GM19463 (cell line): ENCODE results near the gene MTR.
"Not testable (repeated sequence)": the region's sequence is repeated elsewhere in the genome, so short reads cannot be mapped to it uniquely, and the experiment has no call there.

Experiments
- ATAC-seq: cut with Tn5 transposase; IDR thresholded peaks from one replicate; pipeline ENCODE4 v1.9.1; 2021; ENCODE audit warnings: mild to moderate bottlenecking, moderate library complexity; ENCODE audit not compliant: unreplicated experiment

Gene MTR

DNA sequence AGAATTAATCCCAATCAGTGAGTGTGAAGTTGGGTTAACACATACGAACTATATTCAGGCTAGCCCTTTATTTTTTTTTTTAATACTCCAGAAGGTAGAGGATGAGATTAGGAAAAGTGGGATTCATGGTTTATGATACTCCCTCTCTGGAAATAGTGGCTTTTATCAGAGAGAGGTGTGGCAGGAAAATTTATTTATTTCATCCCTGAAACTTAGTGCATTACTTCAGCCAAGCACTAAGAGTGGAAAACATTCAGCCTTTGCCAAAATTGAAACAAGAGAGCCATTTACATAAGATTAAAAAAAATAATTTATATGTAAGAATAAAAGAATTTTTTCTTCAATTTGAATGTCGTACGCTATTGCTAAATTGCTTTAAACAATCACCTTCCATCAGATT is 35.0 kb downstream of the MTR start:
- no peak for ATAC-seq

DNA sequence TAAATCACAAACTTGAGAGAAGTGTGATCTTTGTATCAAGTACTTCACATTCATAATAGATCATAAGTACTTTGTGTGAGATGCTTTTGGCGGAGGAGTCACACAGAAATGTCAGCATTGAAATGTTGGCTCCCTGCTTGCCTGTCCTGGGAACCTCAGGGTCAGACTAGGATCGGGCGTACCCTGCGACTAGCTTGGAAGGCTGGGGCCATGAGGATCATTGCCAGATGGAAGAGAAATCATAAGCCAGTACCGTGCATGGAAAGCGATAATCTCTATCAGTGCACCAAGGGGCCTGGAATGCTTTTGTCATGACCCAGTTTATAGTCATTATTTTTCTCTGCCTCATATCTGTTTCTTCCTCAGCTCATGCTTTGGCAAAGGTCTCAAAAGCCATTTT is 35.5 kb downstream of the MTR start:
- ATAC-seq: no peak

DNA sequence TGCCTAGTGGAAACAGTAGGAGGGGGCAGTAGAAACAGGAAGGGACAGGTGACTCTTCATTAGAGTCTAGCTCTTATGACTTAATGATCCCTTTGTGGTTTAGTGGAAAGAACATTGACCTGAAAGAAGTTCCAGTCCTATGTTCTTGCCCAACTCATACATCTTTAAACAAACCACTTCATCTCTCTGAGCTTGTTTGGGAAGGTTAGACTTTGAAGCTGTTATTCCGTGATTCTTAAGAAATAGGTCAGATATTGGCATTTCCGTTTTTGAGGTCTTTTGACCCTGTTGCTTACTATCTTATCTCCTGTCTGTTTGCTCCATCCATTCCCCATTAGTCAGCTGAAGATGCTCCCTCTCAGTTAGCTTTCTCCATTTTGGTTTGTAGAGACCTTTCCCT is 38.5 kb downstream of the MTR start:
- ATAC-seq: no peak

DNA sequence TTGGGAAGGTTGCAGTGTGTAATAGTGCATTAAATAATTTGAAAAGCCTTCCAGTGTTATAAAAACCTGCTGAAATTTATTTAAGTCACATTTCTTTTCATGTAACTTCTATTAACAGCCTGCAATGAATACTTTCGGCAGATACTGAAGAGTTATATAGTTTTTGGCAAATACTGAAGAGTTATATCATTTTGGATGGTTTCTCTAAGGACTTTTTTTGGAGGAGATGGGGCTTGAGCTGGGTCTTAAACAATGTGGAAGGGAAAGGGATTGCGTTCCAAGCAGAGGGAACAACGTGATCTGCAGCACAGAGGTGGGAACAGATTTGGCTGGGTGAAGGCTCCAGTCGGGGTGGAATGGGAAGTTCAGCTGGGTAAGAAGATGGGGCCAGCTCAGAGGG is 39.8 kb downstream of the MTR start:
- no peak for ATAC-seq

DNA sequence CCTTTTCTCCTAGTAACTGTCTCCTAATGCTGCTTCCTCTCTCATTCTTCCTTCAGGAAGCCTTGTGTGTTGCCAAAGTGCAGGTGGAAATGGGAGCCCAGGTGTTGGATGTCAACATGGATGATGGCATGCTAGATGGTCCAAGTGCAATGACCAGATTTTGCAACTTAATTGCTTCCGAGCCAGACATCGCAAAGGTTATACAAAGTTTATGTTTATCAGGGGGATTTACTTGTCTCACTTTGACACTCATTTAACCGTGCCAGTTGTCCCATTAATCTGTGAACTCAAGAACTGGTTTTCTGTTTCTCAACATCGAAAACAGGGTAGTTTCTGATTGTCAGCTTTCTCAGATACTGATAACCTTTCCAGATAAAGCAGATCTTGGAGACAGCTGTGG is 40.4 kb downstream of the MTR start:
- no peak for ATAC-seq

DNA sequence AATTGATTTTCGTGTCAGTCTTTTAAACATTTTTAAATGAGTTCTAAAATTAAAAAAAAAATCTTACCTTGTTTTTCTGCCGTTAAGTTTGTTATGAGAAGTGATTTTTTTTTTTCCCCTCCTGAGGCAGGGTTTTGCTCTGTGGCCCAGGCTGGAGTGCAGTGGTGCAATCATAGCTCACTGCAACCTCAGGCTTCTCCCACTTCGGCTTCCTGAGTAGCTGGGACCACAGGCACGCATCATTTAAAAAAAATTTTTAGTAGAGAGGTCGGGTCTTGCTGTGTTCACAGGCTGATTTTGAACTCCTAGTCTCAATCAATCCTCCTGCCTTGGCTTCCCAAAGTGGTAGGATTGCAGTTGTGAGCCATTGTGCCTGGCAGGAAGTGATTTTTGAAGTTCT is 41.1 kb downstream of the MTR start:
- ATAC-seq: no peak

DNA sequence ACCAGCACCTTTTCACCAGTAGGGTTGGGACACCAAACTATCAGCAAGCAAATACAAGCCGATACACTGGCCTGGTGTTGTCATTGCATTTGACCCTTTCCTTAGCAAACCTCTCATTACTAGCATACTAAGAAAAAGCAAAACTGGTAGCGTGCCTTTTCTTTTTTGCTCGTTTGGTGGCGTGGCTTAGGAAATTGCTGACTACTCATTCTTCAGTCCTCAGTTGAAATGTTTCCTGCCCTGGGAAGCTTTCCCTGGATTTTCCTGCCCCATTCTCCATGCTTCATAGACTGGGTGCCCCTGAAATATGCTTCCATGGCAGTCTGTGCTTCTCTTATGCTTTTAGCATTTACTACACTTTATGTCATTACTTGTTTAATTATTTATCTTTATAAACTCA is 42.0 kb downstream of the MTR start:
- ATAC-seq: no peak

DNA sequence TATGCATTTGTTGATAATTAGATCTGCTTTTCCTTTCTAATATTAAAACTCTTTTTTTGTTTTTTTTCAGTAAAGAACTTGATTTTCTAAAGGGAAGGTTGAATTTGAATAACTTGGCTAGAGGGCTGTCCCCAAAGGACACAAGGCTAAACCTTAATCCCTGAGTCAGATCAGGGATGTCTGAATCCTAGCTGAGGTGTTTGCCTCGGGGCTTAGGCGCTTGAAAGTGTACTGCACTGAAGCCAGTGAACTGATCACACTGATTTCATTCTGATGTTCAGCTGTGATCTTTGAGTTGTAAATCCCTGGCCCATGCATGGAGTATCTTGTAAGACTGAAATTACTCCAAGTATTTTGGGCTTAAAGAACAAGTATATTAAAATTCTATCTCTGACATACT is 42.8 kb downstream of the MTR start:
- ATAC-seq: no peak

DNA sequence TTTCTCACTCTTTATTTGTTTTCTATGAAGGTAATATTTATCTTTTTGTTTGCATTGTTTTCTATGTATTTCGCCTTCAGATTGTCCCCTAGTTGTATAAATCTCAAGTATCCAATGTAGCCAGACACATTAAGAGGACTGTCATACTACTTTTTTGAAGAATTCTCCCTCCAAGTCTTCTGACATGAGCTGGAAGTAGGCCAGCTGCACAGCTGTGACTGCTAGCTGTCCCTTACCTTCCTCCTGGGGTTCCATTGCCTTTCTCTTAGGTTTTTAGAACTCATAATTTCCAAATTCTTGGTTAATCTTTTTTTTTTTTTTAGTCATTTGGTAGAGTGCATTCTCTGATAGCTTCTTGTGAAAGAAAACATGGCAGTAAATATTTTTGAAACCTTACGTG is 46.2 kb downstream of the MTR start:
- ATAC-seq: no peak

DNA sequence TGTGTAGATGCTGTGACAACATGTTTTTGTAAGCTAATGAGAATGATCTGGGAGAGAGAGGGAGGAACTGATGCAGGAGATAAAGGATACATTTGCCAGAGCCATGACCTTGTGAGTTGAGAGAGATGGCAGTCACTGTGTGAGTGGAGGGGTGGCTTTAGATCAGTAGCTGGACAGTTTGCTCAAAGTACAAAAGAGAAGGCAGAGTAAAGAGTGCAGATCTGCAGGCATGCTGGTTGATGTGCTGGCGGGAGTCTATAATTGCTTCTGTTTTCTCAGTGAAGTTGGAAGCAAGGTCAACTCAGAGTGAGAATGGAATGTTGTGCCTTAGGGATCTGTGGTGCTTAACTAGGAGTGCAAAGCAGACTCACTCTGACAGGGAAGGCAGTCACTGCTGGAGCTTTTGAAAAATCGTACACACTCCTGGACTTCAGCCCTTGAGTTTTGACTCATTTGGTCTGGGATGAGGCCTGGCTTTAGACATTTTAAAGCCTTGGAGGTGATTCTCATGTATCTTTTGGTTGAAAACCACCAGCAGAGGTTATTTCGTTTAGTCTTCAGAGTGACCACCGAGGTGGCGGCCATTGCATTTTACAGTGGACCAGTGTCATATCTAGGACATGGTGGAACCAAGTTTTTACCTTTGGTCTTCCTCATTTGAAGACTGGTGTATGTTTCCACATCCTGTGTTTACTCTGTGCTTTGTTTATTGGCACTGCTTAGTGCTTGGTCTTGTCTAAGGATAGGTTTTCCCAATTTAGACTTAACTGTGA is 49.6 kb downstream of the MTR start:
- no peak for ATAC-seq

DNA sequence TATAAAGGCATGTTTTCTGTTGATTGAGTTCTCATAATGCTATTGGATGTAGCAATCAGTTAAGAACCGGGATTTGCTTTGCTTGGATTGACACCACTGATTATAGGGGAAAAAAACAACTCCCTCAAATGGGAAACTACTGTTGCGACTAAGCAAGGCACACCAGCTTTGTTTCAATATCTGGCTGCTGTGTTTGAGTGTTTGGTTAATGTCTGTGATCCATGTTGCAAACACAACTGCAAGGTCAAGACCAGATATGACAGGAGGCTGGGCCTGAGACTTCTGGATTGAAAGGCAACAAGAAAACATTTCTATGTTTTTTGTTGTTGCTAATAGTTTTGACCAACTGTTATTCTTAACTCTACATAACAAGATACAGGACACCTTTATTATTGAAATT is 50.7 kb downstream of the MTR start:
- ATAC-seq: no peak

DNA sequence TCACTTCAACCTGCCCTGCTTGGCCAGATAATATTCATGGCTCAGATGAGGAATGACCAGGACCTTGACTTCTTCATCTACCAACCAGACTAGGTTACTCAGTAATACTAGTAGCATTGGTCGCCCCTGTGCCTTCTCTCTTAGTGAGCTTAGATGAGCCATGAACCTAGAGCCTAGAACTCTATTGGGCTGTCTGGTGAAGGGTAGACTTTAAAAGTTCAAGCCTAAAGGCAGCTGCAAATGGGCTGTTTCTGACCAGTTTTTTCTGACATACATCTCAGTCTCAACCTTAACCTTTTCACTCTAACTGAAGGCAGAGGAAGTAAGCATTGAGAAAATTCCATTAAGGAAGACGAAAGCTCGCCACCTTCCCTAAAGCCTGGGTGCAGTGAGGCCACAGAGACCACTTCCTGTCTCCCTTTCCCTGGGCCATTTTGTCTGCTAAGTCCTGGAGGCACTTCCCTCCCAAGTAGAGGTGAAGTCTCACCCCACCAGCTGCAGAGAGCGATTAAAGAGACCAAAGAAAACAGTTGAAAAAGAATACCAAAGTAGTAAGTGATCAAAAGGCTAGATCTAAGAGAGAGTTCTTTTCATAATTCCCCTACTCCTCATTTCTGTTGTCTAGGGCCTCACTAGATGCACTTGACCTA is 53.3 kb downstream of the MTR start:
- no peak for ATAC-seq

DNA sequence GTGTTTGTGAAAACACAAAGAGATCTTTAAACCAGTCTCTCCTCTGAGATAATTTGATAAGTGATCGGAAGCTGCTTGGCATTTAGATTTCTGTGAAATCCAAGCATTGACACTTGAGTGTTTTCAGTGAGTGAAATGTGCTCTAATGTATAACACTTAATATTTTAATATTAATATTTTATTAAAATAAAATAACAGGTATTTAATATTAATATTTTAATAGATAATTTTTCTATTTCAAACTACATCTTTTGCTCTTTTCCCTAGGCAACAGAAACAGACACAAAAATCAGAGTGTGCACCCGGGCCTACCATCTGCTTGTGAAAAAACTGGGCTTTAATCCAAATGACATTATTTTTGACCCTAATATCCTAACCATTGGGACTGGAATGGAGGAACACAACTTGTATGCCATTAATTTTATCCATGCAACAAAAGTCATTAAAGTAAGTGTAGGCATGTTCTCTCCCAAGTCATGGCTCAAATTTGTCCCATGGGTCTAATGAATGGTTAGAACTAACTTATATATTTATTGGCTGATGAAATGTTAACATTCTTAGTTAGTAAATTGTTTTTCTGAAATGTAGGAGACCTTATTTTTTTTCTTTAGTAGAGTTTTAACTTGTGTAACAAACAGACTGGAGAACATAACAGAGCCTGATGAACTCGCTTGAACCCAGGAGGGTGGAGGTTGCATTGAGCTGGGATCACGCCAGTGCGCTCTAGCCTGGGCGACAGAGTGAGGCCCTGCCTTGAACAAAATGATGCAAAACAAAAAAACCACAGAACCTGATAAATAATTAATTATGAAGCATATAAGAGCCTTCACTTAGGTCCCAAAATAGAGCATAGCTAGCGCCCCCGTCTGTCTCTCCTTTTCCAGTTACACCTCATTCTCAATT is 55.2 kb downstream of the MTR start:
- ATAC-seq: no peak

DNA sequence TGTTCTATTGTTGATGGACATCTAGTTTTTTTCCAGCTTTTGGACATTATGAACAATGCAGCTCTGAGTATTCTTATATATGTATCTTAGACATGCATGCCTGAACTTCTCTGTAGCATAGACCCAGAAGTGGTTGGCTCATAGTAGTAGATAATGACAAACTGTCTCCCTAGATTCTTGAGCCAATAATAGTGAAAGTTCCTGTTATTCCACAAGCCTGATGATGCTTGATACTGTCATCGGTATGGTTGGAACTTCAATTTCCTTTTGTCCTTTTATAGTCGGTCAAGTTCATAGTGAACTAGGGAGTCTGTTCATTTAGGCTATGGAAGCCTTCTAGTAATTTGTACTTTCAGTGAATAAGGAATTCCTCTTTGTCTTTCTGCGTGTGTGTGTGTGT is 56.8 kb downstream of the MTR start:
- ATAC-seq: no peak

DNA sequence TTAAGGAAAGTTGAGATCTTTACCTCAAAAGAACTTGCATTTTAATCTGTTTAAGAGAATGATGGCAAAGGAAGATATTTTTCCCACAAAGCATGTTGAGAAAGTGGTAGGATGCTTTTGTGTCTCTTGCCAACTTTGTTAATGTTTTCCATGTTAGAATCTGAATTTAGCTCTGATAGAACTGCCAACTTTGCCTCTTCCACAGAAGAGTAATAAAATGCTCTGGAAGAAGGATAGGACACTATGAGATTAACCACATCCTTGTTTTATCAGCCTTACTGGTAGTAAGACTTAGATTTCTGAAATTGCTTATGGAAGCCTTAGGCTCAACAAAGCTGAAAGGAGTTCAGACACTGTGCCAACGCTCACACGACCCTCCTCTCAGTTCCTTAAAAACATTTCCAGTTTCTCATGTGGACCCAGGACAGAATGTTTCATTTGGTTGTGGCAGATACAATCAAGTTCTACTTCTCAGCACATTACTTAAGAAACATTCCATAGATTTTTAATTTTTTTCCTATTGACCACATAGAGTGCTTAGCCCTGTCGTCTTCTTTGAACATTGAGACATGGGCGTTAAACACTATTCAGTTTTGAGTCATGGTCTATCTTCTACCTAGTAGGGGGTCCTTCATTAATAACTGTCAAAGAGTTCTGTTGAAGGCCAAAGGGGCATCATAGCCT is 59.0 kb downstream of the MTR start:
- no peak for ATAC-seq

DNA sequence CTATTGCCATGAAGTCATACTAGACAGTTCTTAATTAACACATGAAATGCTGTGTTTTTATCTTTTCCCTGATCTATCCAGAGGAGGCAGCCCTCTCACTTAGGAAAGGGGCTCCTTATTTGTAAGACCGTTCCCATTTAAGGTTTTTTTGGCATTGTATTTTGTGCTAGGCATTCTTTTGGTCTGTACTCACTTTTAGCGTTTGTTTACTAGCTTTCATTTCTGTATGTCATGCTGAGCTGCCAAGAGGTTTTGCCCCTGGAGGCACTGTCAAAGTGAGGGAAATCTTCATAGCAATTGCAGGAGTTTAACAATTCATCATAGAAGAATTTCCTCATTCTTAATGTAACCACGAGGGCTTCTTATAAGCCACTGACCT is 59.5 kb downstream of the MTR start:
- ATAC-seq: no peak

DNA sequence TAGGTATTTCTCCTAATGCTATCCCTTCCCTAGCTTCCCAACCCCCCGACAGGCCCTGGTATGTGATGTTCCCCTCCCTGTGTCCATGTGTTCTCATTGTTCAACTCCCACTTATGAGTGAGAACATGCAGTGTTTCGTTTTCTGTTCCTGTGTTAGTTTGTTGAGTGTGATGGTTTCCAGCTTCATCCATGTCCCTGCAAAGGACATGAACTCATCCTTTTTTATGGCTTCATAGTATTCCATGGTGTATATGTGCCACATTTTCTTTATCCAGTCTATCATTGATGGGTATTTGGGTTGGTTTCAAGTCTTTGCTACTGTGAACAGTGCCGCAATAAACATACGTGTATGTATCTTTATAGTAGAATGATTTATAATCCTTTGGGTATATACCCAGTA is 61.6 kb downstream of the MTR start:
- ATAC-seq: not testable (repeated sequence)

DNA sequence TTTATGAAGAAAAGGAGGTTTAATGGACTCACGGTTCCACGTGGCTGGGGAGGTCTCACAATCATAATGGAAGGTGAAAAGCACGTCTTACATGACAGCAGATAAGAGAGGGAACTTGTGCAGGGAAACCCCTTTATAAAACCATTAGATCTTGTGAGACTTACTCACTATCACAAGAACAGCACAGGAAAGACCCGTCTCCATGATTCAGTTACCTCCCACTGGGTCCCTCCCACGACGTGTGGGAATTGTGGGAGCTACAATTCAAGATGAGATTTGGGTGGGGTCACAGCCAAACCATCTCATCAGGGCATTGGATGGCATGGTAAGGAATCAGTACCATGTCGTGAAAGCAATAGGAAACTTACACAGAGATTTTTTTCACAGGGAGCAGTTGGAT is 63.1 kb downstream of the MTR start:
- no peak for ATAC-seq

DNA sequence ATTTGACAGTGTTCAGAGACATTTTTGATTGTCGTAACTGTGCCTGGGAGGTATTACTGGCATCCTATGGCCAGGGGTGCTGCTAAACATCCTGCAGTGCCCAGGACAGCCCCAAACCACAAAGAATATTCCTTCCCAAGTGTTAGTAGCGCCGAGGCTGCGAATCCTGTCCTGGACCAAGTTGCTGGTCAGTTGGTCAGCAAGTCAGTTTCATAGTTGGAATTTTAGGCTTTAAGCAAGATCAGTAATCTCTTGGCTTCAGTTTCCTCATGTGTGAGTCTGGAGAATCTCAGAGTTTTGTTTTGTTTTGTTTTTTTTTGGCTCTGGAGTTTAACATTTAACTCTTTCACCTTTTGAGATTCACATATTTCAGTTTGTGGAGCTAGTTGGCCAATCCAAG is 65.0 kb downstream of the MTR start:
- no peak for ATAC-seq

DNA sequence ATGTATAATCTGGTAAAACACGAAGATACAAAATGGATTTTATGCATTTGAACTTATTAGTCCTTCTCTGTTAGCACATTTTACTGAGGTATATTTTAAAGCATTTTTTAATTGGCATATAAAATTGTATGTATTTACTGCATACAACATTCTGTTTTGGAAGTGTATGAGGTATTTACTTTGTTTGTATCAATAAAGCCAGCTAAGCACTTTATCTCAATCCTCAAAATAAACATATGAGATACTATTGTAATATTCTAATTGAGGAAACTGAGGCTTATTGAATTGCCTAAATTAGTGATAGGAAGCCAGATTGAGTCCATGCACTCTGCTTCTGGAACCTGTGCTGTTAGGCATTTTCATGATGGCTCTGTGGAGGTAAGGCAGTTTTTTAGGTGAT is 65.6 kb downstream of the MTR start:
- no peak for ATAC-seq

DNA sequence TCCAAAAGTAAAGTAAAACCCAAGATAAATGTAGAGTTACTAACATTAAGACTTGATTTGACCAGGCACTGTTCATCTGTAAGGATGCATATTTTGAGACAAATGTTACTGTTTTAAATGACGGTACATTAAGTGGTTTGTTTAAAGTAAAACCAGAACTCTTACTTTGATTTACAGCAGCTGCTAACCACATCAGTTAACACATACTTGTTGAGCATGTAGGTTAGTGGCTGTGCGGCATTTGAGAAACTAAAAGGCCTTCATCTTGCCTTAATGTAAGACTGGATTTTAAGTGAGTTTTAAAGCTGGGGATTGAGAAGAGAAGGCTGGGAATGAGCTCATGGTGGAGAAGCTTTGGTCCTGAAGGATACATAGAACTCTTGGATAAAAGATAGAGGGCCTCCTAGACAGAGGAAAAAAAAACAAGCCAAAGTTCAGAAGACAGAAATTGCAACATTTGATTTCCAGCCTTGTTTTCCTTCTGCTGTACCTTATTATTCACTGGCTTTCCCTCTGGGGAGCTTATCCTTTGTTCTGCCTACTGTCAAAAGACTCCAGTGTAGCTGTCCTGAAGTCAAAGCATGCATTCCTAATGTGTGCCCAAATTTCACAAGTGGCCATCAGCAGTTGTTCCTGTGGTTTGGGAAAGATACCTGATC is 66.6 kb downstream of the MTR start:
- ATAC-seq: no peak
